ENCODE results near the gene CNTNAP2.

CNTNAP2 gene

GRCh38 chr7:148114804-148115203, 1998.2 kb downstream of the CNTNAP2 start:
- no peak for TF ChIP-seq JUND (IDR thresholded peaks at IDR 0.05; ENCODE audit: low read depth)
- no peak for DNase-seq (ENCODE audit: low read depth in 1 of 2, low spot score in 1 of 2)
- in situ Hi-C loops (cut with HindIII; ENCODE audit: low pct_unique_long_range_greater_than_20kb, low sequenced_read_pairs), result no loop called here

GRCh38 chr7:148115308-148115707, 1998.7 kb downstream of the CNTNAP2 start:
- in situ Hi-C loops (cut with HindIII; ENCODE audit: low pct_unique_long_range_greater_than_20kb, low sequenced_read_pairs), result no loop called here
- no peak for TF ChIP-seq JUND (IDR thresholded peaks at IDR 0.05; ENCODE audit: low read depth)
- no peak for DNase-seq (ENCODE audit: low read depth in 1 of 2, low spot score in 1 of 2)

- in situ Hi-C loops (cut with HindIII; ENCODE audit: low pct_unique_long_range_greater_than_20kb, low sequenced_read_pairs), result no loop called here
- no peak for DNase-seq (ENCODE audit: low read depth in 1 of 2, low spot score in 1 of 2)
- TF ChIP-seq JUND (IDR thresholded peaks at IDR 0.05; ENCODE audit: low read depth), result no peak
These were observed 1999.6 kb downstream of the CNTNAP2 start for GRCh38 chr7:148116195-148116594.

GRCh38 chr7:148116829-148117403, 2000.3 kb downstream of the CNTNAP2 start:
- no peak for TF ChIP-seq JUND (IDR thresholded peaks at IDR 0.05; ENCODE audit: low read depth)
- DNase-seq (ENCODE audit: low read depth in 1 of 2, low spot score in 1 of 2), result no peak
- in situ Hi-C loops (cut with HindIII; ENCODE audit: low pct_unique_long_range_greater_than_20kb, low sequenced_read_pairs), result no loop called here

GRCh38 chr7:148118371-148118770, 2001.8 kb downstream of the CNTNAP2 start:
- TF ChIP-seq JUND (IDR thresholded peaks at IDR 0.05; ENCODE audit: low read depth), result no peak
- no peak for DNase-seq (ENCODE audit: low read depth in 1 of 2, low spot score in 1 of 2)
- in situ Hi-C loops (cut with HindIII; ENCODE audit: low pct_unique_long_range_greater_than_20kb, low sequenced_read_pairs), result no loop called here

- no peak for TF ChIP-seq JUND (IDR thresholded peaks at IDR 0.05; ENCODE audit: low read depth)
These were observed 2004.8 kb downstream of the CNTNAP2 start for GRCh38 chr7:148121401-148121800.

GRCh38 chr7:148121847-148122246, 2005.2 kb downstream of the CNTNAP2 start:
- no peak for DNase-seq (ENCODE audit: low read depth in 1 of 2, low spot score in 1 of 2)
- in situ Hi-C loops (cut with HindIII; ENCODE audit: low pct_unique_long_range_greater_than_20kb, low sequenced_read_pairs), result no loop called here
- TF ChIP-seq JUND (IDR thresholded peaks at IDR 0.05; ENCODE audit: low read depth), result no peak

More at GRCh38 chr7:148121401-148121800, 2004.8 kb downstream of the CNTNAP2 start:
- no peak for DNase-seq (ENCODE audit: low read depth in 1 of 2, low spot score in 1 of 2)
- in situ Hi-C loops (cut with HindIII; ENCODE audit: low pct_unique_long_range_greater_than_20kb, low sequenced_read_pairs), result no loop called here

- TF ChIP-seq JUND (IDR thresholded peaks at IDR 0.05; ENCODE audit: low read depth), result no peak
- no peak for DNase-seq (ENCODE audit: low read depth in 1 of 2, low spot score in 1 of 2)
- in situ Hi-C loops (cut with HindIII; ENCODE audit: low pct_unique_long_range_greater_than_20kb, low sequenced_read_pairs), result no loop called here
These were observed 2007.9 kb downstream of the CNTNAP2 start for GRCh38 chr7:148124477-148124876.

GRCh38 chr7:148127374-148127773, 2010.8 kb downstream of the CNTNAP2 start:
- TF ChIP-seq JUND (IDR thresholded peaks at IDR 0.05; ENCODE audit: low read depth), result no peak
- no peak for DNase-seq (ENCODE audit: low read depth in 1 of 2, low spot score in 1 of 2)
- in situ Hi-C loops (cut with HindIII; ENCODE audit: low pct_unique_long_range_greater_than_20kb, low sequenced_read_pairs), result no loop called here

GRCh38 chr7:148129023-148129422, 2012.4 kb downstream of the CNTNAP2 start:
- DNase-seq (ENCODE audit: low read depth in 1 of 2, low spot score in 1 of 2), result no peak
- in situ Hi-C loops (cut with HindIII; ENCODE audit: low pct_unique_long_range_greater_than_20kb, low sequenced_read_pairs), result no loop called here
- TF ChIP-seq JUND (IDR thresholded peaks at IDR 0.05; ENCODE audit: low read depth), result no peak

GRCh38 chr7:148135116-148135515, 2018.5 kb downstream of the CNTNAP2 start:
- in situ Hi-C loops (cut with HindIII; ENCODE audit: low pct_unique_long_range_greater_than_20kb, low sequenced_read_pairs), result no loop called here
- DNase-seq (ENCODE audit: low read depth in 1 of 2, low spot score in 1 of 2), result no peak
- no peak for TF ChIP-seq JUND (IDR thresholded peaks at IDR 0.05; ENCODE audit: low read depth)

- in situ Hi-C loops (cut with HindIII; ENCODE audit: low pct_unique_long_range_greater_than_20kb, low sequenced_read_pairs), result no loop called here
- no peak for DNase-seq (ENCODE audit: low read depth in 1 of 2, low spot score in 1 of 2)
- no peak for TF ChIP-seq JUND (IDR thresholded peaks at IDR 0.05; ENCODE audit: low read depth)
These were observed 2019.4 kb downstream of the CNTNAP2 start for GRCh38 chr7:148135997-148136396.

- DNase-seq (ENCODE audit: low read depth in 1 of 2, low spot score in 1 of 2), result peak; percentile 6 to 71
- in situ Hi-C loops (cut with HindIII; ENCODE audit: low pct_unique_long_range_greater_than_20kb, low sequenced_read_pairs), result no loop called here
- no peak for TF ChIP-seq JUND (IDR thresholded peaks at IDR 0.05; ENCODE audit: low read depth)
These were observed 2026.2 kb downstream of the CNTNAP2 start for GRCh38 chr7:148142660-148143248.

- in situ Hi-C loops (cut with HindIII; ENCODE audit: low pct_unique_long_range_greater_than_20kb, low sequenced_read_pairs), result no loop called here
- DNase-seq (ENCODE audit: low read depth in 1 of 2, low spot score in 1 of 2), result no peak
- TF ChIP-seq JUND (IDR thresholded peaks at IDR 0.05; ENCODE audit: low read depth), result no peak
These were observed 2028.2 kb downstream of the CNTNAP2 start for GRCh38 chr7:148144827-148145226.

Measured in T47D (cell line).